ENCODE measurements around the gene ROBO1. TPM values are rescaled to one million over a fixed set of nuclear protein-coding genes. Genes with fewer than 3 reads are reported as not detected.
A peak's percentile ranks its signal among the peaks of the same experiment; 100 is the strongest.
"Not testable (repeated sequence)": the region's sequence is repeated elsewhere in the genome, so short reads cannot be mapped to it uniquely, and the experiment has no call there.

Gene ROBO1
- total RNA-seq, 1 experiment from 2014 or later, result 7.0 TPM

DNA sequence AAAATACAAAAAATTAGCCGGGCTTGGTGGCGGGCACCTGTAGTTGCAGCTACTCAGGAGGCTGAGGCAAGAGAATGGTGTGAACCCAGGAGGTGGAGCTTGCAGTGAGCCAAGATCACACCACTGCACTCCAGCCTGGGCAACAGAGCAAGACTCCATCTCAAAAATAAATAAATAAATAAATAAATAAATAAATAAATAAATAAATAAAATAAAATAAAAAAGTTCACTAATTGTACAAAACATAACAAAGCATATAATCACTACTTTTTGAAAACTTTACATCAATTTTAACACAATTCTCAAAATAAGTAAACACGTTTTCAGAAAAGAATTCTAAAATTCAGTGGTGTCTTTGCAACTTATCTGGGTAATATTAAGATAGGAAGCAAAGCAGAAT is 1017.5 kb downstream of the ROBO1 start:
- not testable (repeated sequence) for H3K4me3 ChIP-seq, H3K36me3 ChIP-seq, H3K27me3 ChIP-seq, DNase-seq, H3K9me3 ChIP-seq

DNA sequence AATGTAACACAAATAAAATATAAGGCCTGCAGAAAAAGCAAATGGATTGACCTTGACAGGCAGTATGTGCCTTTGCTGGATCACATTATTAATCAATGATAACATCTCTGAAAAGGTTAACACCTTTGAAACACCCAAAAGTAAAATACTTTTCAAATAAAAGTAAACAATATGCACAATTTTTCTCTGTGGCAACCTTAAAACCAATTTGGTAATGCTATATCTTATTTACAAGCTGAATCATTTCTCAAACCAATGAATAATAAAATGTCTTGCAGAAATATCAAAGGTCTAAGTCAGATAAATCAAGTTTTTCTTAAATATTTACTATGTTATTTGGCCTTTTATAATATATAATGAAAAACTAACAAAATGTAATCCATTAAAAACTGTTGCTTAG is 1018.7 kb downstream of the ROBO1 start:
- no peak for DNase-seq
- H3K27me3 ChIP-seq, result no peaks in the 10 kb centered on the region
- no peaks in the 10 kb centered on the region for H3K36me3 ChIP-seq
- no peak overlapping the region for H3K4me3 ChIP-seq
- H3K9me3 ChIP-seq, result no peaks in the 10 kb centered on the region

DNA sequence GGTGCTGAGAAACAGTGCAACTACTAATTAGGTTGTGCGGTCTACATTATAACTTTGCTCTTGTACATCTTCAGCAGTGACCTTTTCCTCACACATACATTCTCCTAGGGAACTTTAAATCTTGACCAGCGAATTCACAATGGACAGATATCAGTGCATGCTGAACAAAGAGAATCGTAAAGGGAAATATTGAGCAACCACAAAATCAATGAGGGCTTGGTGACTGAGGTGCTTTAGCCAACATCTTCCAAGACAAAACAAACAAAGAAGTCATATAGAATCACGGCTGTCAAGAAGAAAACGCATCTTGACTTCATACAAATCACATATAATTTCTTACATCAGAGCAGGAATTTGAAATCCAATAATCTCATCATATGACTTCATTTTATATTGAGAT is 1022.0 kb downstream of the ROBO1 start:
- Histone ChIP-seq H3K9me3 (no peaks in the 10 kb centered on the region), H3K27me3 (no peaks in the 10 kb centered on the region), H3K4me3 (no peak overlapping the region), H3K36me3 (no peaks in the 10 kb centered on the region)
- no peak for DNase-seq

DNA sequence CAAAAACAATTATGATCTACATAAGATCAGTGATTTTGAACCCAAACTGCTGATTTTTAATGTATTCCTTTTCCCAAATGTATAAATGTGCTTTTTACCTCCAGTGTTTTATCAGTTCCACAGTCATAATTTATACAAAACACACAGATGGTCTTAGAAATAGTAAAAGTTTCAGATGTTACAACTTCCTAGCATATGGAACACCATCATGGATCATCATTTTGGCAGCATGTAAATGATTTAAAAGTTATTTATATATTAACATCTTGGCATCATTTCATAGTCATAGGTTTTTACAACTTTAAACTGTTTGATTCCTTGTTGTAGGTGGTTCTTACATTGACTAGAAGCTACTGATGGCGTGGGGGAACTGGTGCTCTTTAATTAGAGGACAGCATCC is 1025.3 kb downstream of the ROBO1 start:
- no peak overlapping the region for H3K4me3 ChIP-seq
- DNase-seq, result no peak
- H3K36me3 ChIP-seq, result no peaks in the 10 kb centered on the region

DNA sequence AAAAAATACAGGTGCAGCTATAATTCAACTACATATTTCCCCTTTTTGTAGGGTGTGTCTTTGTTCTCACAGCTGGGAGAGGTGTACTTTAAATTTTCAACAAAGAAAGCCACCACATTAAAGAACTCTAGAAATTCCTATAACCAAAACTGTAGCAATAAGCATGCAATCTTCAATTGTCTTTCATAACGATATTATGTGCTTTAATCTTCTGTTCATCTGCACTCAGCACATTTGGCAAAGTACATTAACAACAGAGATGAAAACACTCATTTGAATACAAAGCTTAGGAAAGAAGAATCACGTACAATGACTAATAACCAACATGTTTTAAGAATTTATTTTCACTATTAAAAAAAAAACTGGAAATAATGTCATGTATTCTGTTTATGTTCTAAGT is 1025.8 kb downstream of the ROBO1 start:
- H3K27me3 ChIP-seq, result no peaks in the 10 kb centered on the region
- H3K9me3 ChIP-seq, result no peaks in the 10 kb centered on the region
- no peaks in the 10 kb centered on the region for H3K36me3 ChIP-seq
- no peak overlapping the region for H3K4me3 ChIP-seq
- no peak for DNase-seq

More for the DNA sequence above, 1025.3 kb downstream of the ROBO1 start:
- no peaks in the 10 kb centered on the region for H3K27me3 ChIP-seq
- no peaks in the 10 kb centered on the region for H3K9me3 ChIP-seq

DNA sequence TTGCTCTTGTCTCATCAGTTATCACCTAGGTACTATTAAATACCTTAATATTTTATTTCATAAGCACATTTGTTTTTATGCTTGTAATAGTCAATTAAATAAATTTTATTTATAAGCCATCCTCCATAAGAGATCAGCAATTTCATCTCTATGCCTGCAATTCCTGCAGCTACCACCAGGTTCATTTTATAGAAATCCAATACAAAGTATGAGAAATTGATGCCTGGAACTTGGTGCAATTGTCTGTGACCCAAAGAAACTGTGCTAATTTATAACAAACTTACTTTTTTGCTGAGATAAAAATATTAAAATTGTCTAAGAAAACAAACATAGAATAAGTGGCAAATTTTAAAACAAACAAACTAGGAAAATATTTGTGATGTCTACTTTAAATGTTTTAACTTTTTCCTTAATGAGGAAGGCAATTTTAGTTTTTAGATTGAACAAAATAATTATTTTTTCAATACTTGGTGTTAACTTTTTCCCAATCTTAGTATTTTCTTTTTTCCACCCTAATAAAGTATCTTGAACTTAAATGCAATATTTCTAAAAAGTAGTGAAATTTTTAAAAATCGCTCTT is 1026.6 kb downstream of the ROBO1 start:
- H3K4me3 ChIP-seq, result no peak overlapping the region
- H3K36me3 ChIP-seq, result no peaks in the 10 kb centered on the region
- no peaks in the 10 kb centered on the region for H3K9me3 ChIP-seq
- H3K27me3 ChIP-seq, result no peaks in the 10 kb centered on the region
- DNase-seq, result no peak

DNA sequence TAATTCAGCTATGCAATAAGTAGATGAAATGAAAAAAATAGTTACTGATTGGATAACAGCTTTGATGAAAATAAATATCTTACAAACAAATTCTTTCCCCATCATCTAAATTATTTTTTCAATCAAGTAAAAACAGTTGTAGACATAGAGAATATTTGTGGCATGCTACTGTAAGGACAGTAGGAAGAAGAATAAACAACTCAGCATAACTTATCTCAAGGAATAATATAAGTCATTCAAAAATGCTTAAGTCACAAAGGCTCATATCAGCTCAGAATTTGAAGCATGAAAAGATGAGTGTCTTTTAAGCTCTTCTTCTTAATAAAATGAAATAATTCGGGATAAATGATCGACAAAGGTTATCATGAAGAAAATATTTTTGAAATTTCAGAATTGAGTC is 1029.0 kb downstream of the ROBO1 start:
- Histone ChIP-seq H3K4me3 (no peak overlapping the region), H3K9me3 (no peaks in the 10 kb centered on the region), H3K36me3 (no peaks in the 10 kb centered on the region), H3K27me3 (no peaks in the 10 kb centered on the region)
- DNase-seq, result no peak

DNA sequence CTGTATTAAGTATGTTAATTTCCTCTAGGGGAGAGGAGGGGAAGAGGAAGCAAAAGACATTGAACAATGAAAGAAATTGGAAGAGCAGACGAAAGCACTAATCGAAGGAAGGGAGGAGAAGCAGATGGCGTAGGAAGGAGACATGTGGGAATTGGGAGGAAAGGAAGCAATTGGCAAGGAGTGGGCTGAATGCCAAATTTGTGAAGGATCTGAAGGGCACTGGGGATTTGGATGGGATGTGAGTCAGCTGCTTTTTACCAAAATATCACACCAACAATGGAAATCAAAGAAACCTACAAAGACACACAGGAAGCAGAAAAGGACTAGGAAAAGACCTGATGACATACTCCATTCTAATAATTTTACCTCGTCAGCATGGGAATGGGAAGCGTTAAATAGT is 1029.8 kb downstream of the ROBO1 start:
- Histone ChIP-seq H3K9me3 (no peaks in the 10 kb centered on the region), H3K36me3 (no peaks in the 10 kb centered on the region), H3K27me3 (no peaks in the 10 kb centered on the region), H3K4me3 (no peak overlapping the region)
- no peak for DNase-seq

DNA sequence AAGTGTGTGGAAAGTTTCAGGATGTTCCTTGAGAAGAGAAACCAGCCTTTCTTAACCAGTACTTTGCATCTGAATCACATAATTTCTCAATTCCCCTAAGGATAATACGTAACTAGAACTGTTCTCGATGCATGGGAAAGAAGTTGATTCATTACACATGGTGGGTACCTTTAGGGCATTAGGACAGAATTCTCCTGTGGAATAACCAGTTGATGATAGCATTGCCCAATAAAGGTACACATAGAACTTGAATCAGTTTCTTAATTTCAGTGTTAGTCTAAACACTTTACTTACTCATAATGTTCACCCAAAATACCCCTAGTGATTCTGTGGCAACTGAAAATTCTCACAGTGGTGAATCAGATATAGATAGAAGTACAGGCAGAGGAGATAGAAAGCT is 1030.9 kb downstream of the ROBO1 start:
- DNase-seq, result no peak
- H3K4me3 ChIP-seq, result no peak overlapping the region
- no peaks in the 10 kb centered on the region for H3K27me3 ChIP-seq
- no peaks in the 10 kb centered on the region for H3K9me3 ChIP-seq
- no peaks in the 10 kb centered on the region for H3K36me3 ChIP-seq

DNA sequence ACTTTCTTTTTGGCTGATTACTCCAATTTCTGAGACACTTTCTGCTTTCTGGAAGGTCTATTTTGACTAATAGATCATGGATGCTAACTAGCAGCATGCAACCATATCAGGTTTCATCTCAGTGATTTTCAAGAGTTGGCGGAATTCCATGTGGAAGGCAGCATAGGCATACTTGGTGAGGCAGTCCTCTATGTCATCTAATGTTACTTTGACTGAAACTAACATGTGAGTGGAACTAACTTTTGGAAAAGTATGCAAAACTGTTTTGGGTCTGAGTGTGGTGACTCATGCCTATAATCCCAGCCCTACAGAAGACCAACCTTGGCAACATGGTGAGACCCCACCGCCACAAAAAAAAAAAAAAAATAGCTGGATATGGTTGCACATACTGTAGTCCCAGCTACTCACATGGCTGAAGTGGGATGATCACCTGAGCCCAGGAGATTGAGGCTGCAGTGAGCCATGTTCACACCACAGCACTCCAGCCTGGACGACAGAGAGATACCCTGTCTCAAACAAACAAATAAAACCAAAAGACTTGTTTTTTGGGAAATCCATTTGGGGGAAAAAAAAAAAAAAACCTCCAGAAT is 1033.7 kb downstream of the ROBO1 start:
- H3K36me3 ChIP-seq, result no peaks in the 10 kb centered on the region
- H3K9me3 ChIP-seq, result no peaks in the 10 kb centered on the region
- H3K4me3 ChIP-seq, result no peak overlapping the region
- no peaks in the 10 kb centered on the region for H3K27me3 ChIP-seq
- peak; percentile 46 for DNase-seq

DNA sequence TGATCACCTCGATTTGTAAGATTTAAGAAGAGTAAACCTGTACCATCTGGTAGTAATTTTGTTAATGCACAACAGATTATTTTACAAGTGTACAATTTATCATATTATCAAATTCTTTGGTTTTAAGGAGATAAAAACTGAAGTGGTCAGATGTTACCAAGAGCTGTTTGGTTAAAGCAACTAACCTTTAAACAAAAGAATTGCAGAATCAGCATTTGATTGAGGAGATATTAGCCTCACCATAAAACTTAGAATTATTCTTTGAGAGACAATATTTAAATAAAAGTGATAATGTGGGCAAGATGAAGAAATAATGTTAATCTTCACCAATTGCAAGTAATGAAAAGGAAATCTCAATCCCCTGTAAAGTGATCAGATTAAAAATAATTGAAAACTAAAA is 1034.9 kb downstream of the ROBO1 start:
- Histone ChIP-seq H3K36me3 (no peaks in the 10 kb centered on the region), H3K9me3 (no peaks in the 10 kb centered on the region), H3K27me3 (no peaks in the 10 kb centered on the region), H3K4me3 (no peak overlapping the region)
- no peak for DNase-seq

DNA sequence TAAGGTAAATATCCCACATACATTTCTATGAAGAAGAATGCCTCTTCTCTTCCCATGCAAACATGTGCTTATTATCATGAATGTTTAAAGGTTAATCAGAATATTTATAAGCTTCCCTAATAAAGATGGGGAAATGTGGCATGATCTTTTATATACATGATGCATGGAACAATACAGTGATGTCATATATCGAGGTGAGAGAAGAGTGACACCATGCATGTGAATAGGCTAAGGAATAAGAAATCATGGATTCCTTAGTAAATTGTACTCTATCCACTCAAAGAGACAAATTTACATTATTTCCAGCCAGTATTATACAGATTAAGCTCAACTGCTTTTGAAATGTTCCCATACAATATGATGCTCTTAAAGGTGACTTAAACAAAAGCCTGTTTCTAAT is 1035.3 kb downstream of the ROBO1 start:
- no peaks in the 10 kb centered on the region for H3K9me3 ChIP-seq
- H3K4me3 ChIP-seq, result no peak overlapping the region
- H3K27me3 ChIP-seq, result no peaks in the 10 kb centered on the region
- DNase-seq, result no peak
- no peaks in the 10 kb centered on the region for H3K36me3 ChIP-seq

DNA sequence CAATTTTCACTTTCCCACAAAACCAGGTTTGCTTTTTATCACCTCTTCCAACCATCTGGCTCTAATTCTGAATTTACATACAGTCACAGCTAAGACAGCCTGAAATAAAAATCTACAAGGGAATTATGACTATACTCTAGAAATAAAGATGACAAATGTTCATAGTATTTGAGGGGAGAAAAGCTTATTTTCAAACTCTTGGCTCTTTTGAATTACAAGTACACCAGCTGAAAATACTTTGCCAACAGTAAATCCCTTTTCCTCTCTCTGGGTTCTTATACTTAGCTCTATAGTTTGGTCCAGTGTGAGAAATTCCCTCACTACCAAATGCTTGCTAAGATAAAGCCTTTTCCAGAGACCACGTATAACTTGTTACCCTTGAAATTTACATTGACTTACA is 1037.9 kb downstream of the ROBO1 start:
- Histone ChIP-seq H3K36me3 (no peaks in the 10 kb centered on the region), H3K27me3 (no peaks in the 10 kb centered on the region), H3K4me3 (no peak overlapping the region), H3K9me3 (no peaks in the 10 kb centered on the region)
- DNase-seq, result no peak

DNA sequence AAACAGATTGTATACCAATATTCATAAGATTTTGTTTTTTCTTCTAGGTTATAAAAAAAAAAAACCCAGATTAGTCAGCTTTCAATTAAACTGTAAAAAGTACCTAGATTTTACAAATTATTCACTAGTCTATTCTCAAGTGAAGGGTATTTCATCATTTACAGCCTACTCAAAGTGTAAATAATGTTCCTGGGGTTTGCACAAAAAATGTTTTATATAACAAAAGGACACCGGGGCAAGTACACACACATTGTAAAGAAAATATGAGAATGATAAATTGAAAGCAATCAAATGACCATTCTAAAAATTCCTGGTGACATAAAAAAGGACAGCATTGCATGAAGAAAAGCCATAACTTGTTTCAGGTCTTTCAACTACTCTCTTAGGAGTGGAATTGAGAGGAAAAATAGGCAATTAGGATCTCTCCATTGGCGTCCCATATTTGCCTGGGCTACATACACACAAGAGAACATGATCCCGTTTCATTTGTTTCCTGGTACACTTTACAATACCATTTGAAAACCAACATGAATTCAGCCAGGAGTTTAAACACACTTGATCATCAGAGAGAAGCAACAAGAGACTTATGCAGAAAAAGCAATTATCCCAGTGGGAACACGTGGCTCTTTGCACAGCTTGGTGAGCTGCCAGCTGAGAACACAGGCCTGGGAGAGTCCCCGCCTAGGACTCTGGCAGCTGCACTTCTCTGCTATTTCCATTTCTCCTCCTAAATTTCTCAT is 1039.2 kb downstream of the ROBO1 start:
- no peaks in the 10 kb centered on the region for H3K27me3 ChIP-seq
- H3K4me3 ChIP-seq, result no peak overlapping the region
- no peak for DNase-seq
- no peaks in the 10 kb centered on the region for H3K36me3 ChIP-seq
- H3K9me3 ChIP-seq, result no peaks in the 10 kb centered on the region

DNA sequence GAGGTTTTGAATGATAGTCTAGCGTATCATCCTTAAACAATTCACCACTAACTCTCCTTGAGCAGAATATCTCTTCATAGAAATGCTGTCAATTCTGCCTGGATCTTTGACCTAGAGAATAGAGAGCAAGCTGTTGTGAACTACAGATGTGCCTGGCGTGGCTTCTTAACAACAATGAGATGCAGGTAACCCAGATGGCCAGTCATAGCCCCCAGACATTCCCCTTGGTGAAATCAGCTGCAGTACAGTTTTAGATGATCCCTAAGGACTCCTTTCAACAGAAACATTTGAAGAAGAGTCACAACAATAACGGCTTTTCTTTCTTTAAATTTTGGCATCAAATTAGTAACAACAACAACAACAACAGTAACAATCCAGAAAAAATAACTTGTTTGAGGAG is 1041.3 kb downstream of the ROBO1 start:
- no peaks in the 10 kb centered on the region for H3K36me3 ChIP-seq
- DNase-seq, result no peak
- no peaks in the 10 kb centered on the region for H3K9me3 ChIP-seq
- no peak overlapping the region for H3K4me3 ChIP-seq
- no peaks in the 10 kb centered on the region for H3K27me3 ChIP-seq

DNA sequence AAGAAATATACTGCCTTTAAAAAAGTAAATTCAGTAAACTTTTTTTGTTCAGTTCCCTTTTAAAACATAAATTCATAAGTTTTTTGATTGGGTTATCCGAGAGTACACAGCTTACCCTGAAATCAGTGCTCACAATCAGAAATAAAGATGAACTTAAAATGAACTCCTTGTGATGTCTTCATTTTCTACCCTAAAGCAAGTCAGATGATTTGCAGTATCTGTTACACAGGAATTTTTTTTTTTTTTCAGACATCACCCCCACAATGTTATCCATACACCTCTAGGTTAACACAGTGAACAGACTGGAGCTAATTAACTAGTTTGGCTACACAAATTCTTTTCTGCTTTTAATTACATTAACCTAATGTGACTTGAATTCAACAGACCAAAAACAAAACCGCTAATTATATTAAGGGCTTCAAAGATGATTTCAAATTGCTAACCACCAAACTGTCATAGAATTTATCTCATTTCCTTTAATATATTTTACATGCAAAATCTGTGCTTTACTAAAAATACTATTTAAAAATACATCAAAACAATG is 1042.0 kb downstream of the ROBO1 start:
- Histone ChIP-seq H3K27me3 (no peaks in the 10 kb centered on the region), H3K36me3 (no peaks in the 10 kb centered on the region), H3K4me3 (no peak overlapping the region), H3K9me3 (no peaks in the 10 kb centered on the region)
- DNase-seq, result no peak

DNA sequence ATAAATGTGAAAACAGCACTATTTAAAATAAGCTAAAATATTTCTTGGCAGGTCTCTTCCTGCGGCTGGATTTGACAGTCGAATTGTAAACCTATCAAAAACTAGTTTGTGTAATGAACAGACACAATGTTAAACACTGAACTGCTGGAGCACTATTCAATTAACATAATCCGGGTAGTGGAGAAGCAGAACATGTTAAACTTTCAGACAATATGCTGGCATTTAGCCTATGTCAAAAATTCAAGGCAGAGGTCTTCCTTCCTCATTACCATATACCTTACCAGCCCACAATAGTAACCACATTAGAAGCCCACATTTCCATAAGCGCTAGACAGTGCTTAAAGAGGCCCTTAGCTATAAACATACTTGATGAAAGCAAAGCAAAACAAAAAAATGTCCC is 1042.9 kb downstream of the ROBO1 start:
- Histone ChIP-seq H3K4me3 (no peak overlapping the region), H3K9me3 (no peaks in the 10 kb centered on the region), H3K36me3 (no peaks in the 10 kb centered on the region), H3K27me3 (no peaks in the 10 kb centered on the region)
- DNase-seq, result no peak

DNA sequence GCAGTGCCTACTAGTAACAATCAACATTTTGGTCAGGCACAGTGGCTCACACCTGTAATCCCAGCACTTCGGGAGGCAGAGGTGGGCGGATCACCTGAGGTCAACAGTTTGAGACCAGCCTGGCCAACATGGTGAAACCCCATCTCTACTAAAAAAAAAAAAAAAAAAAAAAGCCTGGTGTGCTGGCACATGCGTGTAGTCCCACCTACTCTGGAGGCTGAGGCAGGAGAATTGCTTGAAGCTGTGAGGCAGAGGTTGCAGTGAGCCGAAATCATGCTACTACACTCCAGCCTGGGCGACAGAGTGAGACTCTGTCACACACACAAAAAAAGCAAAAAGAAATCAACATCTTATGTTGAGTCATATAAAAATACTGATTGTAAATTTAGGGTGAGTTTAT is 1043.4 kb downstream of the ROBO1 start:
- not testable (repeated sequence) for H3K9me3 ChIP-seq, H3K4me3 ChIP-seq

More for the DNA sequence above, 1043.4 kb downstream of the ROBO1 start:
- DNase-seq, H3K27me3 ChIP-seq, H3K36me3 ChIP-seq: not testable (repeated sequence)

Measured in MG63 (cell line).